Measurements from ENCODE around the gene LRRC2. TPM values are rescaled to one million over a fixed set of nuclear protein-coding genes. Genes with fewer than 3 reads are reported as not detected.

Gene LRRC2
- total RNA-seq, 6 experiments from 2014 or later: 0.19 to 0.56 (median 0.37) TPM

- Mint-ChIP-seq H3K36me3 (ENCODE audit: low read depth) (no peaks in the 10 kb centered on the region), H3K9me3 (no peaks in the 10 kb centered on the region), H3K4me3 (no peak overlapping the region), H3K27ac (no peak overlapping the region), H3K27me3 (ENCODE audit: insufficient read depth) (peaks cover 9% of the 10 kb centered on the region), H3K4me1 (ENCODE audit: low read depth) (peaks cover 24% of the 10 kb centered on the region)
- no peak for DNase-seq
- 0 out of 2 replicates have a peak, but pooled peaks have one; percentile 16 for TF ChIP-seq CTCF (IDR thresholded peaks at IDR 0.05)
These were observed 82.3 kb downstream of the LRRC2 start for GRCh38 chr3:46483825-46484224.

GRCh38 chr3:46482632-46483350, 83.3 kb downstream of the LRRC2 start:
- Mint-ChIP-seq H3K4me1 (ENCODE audit: low read depth) (peaks cover 20% of the 10 kb centered on the region), H3K27ac (no peak overlapping the region), H3K9me3 (no peaks in the 10 kb centered on the region), H3K36me3 (ENCODE audit: low read depth) (no peaks in the 10 kb centered on the region), H3K27me3 (ENCODE audit: insufficient read depth) (peaks cover 16% of the 10 kb centered on the region), H3K4me3 (no peak overlapping the region)
- DNase-seq: peak; percentile 58
- TF ChIP-seq CTCF (IDR thresholded peaks at IDR 0.05): no peak

- no peak for TF ChIP-seq CTCF (IDR thresholded peaks at IDR 0.05)
- peaks cover 23% of the 10 kb centered on the region for H3K27me3 Mint-ChIP-seq (ENCODE audit: insufficient read depth)
- H3K9me3 Mint-ChIP-seq: no peaks in the 10 kb centered on the region
- H3K4me3 Mint-ChIP-seq: no peak overlapping the region
- no peaks in the 10 kb centered on the region for H3K36me3 Mint-ChIP-seq (ENCODE audit: low read depth)
- DNase-seq: no peak
- peaks cover 20% of the 10 kb centered on the region for H3K4me1 Mint-ChIP-seq (ENCODE audit: low read depth)
- H3K27ac Mint-ChIP-seq: no peak overlapping the region
These were observed 84.5 kb downstream of the LRRC2 start for GRCh38 chr3:46481636-46482035.

GRCh38 chr3:46480491-46481195, 85.5 kb downstream of the LRRC2 start:
- Mint-ChIP-seq H3K27ac (no peak overlapping the region), H3K27me3 (ENCODE audit: insufficient read depth) (peaks cover 21% of the 10 kb centered on the region), H3K9me3 (peaks cover under 1% of the 10 kb centered on the region; the same call in 1 of the 2 replicates), H3K4me1 (ENCODE audit: low read depth) (peaks cover 20% of the 10 kb centered on the region), H3K36me3 (ENCODE audit: low read depth) (no peaks in the 10 kb centered on the region; the same call in 1 of the 2 replicates), H3K4me3 (no peak overlapping the region)
- DNase-seq: no peak
- no peak for TF ChIP-seq CTCF (IDR thresholded peaks at IDR 0.05)

GRCh38 chr3:46479696-46480095, 86.4 kb downstream of the LRRC2 start:
- H3K27me3 Mint-ChIP-seq (ENCODE audit: insufficient read depth): peaks cover 28% of the 10 kb centered on the region
- peaks cover 20% of the 10 kb centered on the region for H3K4me1 Mint-ChIP-seq (ENCODE audit: low read depth)
- no peak for TF ChIP-seq CTCF (IDR thresholded peaks at IDR 0.05)
- no peak for DNase-seq
- H3K27ac Mint-ChIP-seq: no peak overlapping the region
- peaks cover 10% of the 10 kb centered on the region; the same call in 1 of the 2 replicates for H3K9me3 Mint-ChIP-seq
- H3K36me3 Mint-ChIP-seq (ENCODE audit: low read depth): peaks cover 4% of the 10 kb centered on the region
- no peak overlapping the region for H3K4me3 Mint-ChIP-seq

All from HFFc6 (cell line).